Spleen (tissue), 7 donors: Measurements from ENCODE around the gene TEAD3.

Experiments
- CTCF ChIP-seq, 11 experiments: fragments of 200-600 bp in 7 of 11; fragments of 450-650 bp in 4 of 11; sonication (generic) in 4 of 11; IDR thresholded peaks in 8 of 11; conservative IDR thresholded peaks in 3 of 11; 1 replicate in 7 of 11; 2 replicates in 4 of 11; pipeline versions ENCODE4 v1.4.0 to v1.8.0; 2016 to 2021; ENCODE audit warnings: antibody characterized with exemption in 11 of 11, inconsistent platforms in 4 of 11, mild to moderate bottlenecking in 1 of 11
- POLR2A ChIP-seq, 3 donors: fragments of 450-650 bp; IDR thresholded peaks; one replicate each; pipeline ENCODE4 v1.5.1; 2017; ENCODE audit warnings: antibody characterized with exemption in 3 of 3, mild to moderate bottlenecking in 1 of 3
- POLR2AphosphoS5 ChIP-seq, 3 donors: sonication (generic); formaldehyde crosslinking; IDR thresholded peaks; one replicate each; pipeline ENCODE4 v1.5.1; 2017; ENCODE audit warnings: antibody characterized with exemption in 3 of 3
- donor health status: DM: no; HTN: no; CAD: no; lungs with moderate emphysema.
- donor health status: DM: no; HTN: no; CAD: no.
- donor health status: DM: no; HTN: no; CAD: no.

GRCh38 chr6:35474131-35474941 is 22.5 kb downstream of the TEAD3 start:
- no peak for TF ChIP-seq CTCF (IDR thresholded peaks at IDR 0.05 in 8 of 11, conservative IDR thresholded peaks at IDR 0.05 in 3 of 11)
- TF ChIP-seq POLR2A (IDR thresholded peaks at IDR 0.05) = no peak
- TF ChIP-seq POLR2AphosphoS5 (IDR thresholded peaks at IDR 0.05) = peak; percentile 38 to 71 (median 41)
